Muscle layer of colon (tissue), 2 donors: ENCODE data around the gene SNPH.

Source experiments
- H3K27ac ChIP-seq: one replicate; pipeline ENCODE4 v1.7.0; 2013; ENCODE audit warnings: low read depth, mild to moderate bottlenecking, low read length, moderate library complexity
- H3K27me3 ChIP-seq, 2 donors: one replicate each; pipeline ENCODE4 v1.7.0; 2013; ENCODE audit warnings: low read length in 2 of 2, mild to moderate bottlenecking in 2 of 2; ENCODE audit not compliant: insufficient read depth in 2 of 2, control insufficient read depth in 1 of 2
- H3K36me3 ChIP-seq: one replicate; pipeline ENCODE4 v1.7.0; 2013; ENCODE audit warnings: mild to moderate bottlenecking, low read length; ENCODE audit not compliant: insufficient read depth
- H3K4me1 ChIP-seq: one replicate; pipeline ENCODE4 v1.7.0; 2013; ENCODE audit warnings: mild to moderate bottlenecking, low read length; ENCODE audit not compliant: insufficient read depth
- H3K4me3 ChIP-seq, 2 donors: one replicate each; pipeline ENCODE4 v1.7.0; 2013; ENCODE audit warnings: low read length in 2 of 2, low read depth in 1 of 2, mild to moderate bottlenecking in 1 of 2, moderate library complexity in 1 of 2
- H3K9ac ChIP-seq: one replicate; pipeline ENCODE4 v1.7.0; 2013; ENCODE audit warnings: low read length
- H3K9me3 ChIP-seq: one replicate; pipeline ENCODE4 v1.7.0; 2013; ENCODE audit warnings: mild to moderate bottlenecking, low read length
- donor health status: abdominal sarcoma.
- donor health status: Adenocarcinoma of cecum.

Gene SNPH

GRCh38 chr20:1322511-1323245 lies 56.6 kb downstream of the SNPH start:
- H3K4me1 ChIP-seq, result peaks cover 27% of the 10 kb centered on the region
- H3K9ac ChIP-seq, result no peak overlapping the region
- H3K4me3 ChIP-seq, result no peak overlapping the region
- H3K27ac ChIP-seq, result no peak overlapping the region
- no peaks in the 10 kb centered on the region for H3K27me3 ChIP-seq
- no peaks in the 10 kb centered on the region for H3K9me3 ChIP-seq
- no peaks in the 10 kb centered on the region for H3K36me3 ChIP-seq

- Histone ChIP-seq H3K9ac (no peak overlapping the region), H3K9me3 (no peaks in the 10 kb centered on the region), H3K27me3 (no peaks in the 10 kb centered on the region), H3K4me1 (peaks cover 30% of the 10 kb centered on the region), H3K36me3 (no peaks in the 10 kb centered on the region), H3K27ac (no peak overlapping the region), H3K4me3 (no peak overlapping the region)
Observed at GRCh38 chr20:1323256-1323655, 57.2 kb downstream of the SNPH start.

- Histone ChIP-seq H3K4me3 (peak overlapping the region in 1 of 2 donors; percentile 94), H3K36me3 (no peaks in the 10 kb centered on the region), H3K9me3 (no peaks in the 10 kb centered on the region), H3K27me3 (no peaks in the 10 kb centered on the region), H3K27ac (no peak overlapping the region), H3K4me1 (peaks cover 36% of the 10 kb centered on the region), H3K9ac (no peak overlapping the region)
Observed at GRCh38 chr20:1323830-1324597, 57.9 kb downstream of the SNPH start.

- H3K27ac ChIP-seq, result peak overlapping the region; percentile 95
- H3K4me1 ChIP-seq, result peaks cover 36% of the 10 kb centered on the region
- peak overlapping the region; percentile 56 to 94 for H3K4me3 ChIP-seq
- no peaks in the 10 kb centered on the region for H3K27me3 ChIP-seq
- peak overlapping the region; percentile 4 for H3K9ac ChIP-seq
- no peaks in the 10 kb centered on the region for H3K9me3 ChIP-seq
- no peaks in the 10 kb centered on the region for H3K36me3 ChIP-seq
Observed at GRCh38 chr20:1324598-1325172, 58.6 kb downstream of the SNPH start.

- peak overlapping the region; percentile 95 for H3K27ac ChIP-seq
- H3K27me3 ChIP-seq, result no peaks in the 10 kb centered on the region
- peak overlapping the region; percentile 91 for H3K9ac ChIP-seq
- peak overlapping the region; percentile 56 to 94 for H3K4me3 ChIP-seq
- peaks cover 40% of the 10 kb centered on the region for H3K4me1 ChIP-seq
- no peaks in the 10 kb centered on the region for H3K36me3 ChIP-seq
- H3K9me3 ChIP-seq, result no peaks in the 10 kb centered on the region
Observed at GRCh38 chr20:1325173-1326030, 59.3 kb downstream of the SNPH start.

- no peaks in the 10 kb centered on the region for H3K9me3 ChIP-seq
- peak overlapping the region; percentile 91 for H3K9ac ChIP-seq
- H3K4me1 ChIP-seq, result peaks cover 41% of the 10 kb centered on the region
- H3K4me3 ChIP-seq, result peak overlapping the region; percentile 56 to 94
- no peaks in the 10 kb centered on the region for H3K36me3 ChIP-seq
- H3K27ac ChIP-seq, result peak overlapping the region; percentile 95
- no peaks in the 10 kb centered on the region for H3K27me3 ChIP-seq
Observed at GRCh38 chr20:1326031-1326930, 60.2 kb downstream of the SNPH start.

- no peaks in the 10 kb centered on the region for H3K27me3 ChIP-seq
- peaks cover 41% of the 10 kb centered on the region for H3K4me1 ChIP-seq
- H3K9me3 ChIP-seq, result no peaks in the 10 kb centered on the region
- H3K4me3 ChIP-seq, result no peak overlapping the region
- no peak overlapping the region for H3K27ac ChIP-seq
- peak overlapping the region; percentile 91 for H3K9ac ChIP-seq
- H3K36me3 ChIP-seq, result no peaks in the 10 kb centered on the region
Observed at GRCh38 chr20:1327241-1327653, 61.2 kb downstream of the SNPH start.

- H3K9me3 ChIP-seq, result no peaks in the 10 kb centered on the region
- H3K9ac ChIP-seq, result no peak overlapping the region
- H3K4me1 ChIP-seq, result peaks cover 41% of the 10 kb centered on the region
- peaks cover 3% of the 10 kb centered on the region for H3K36me3 ChIP-seq
- H3K4me3 ChIP-seq, result no peak overlapping the region
- no peak overlapping the region for H3K27ac ChIP-seq
- no peaks in the 10 kb centered on the region for H3K27me3 ChIP-seq
Observed at GRCh38 chr20:1327827-1328679, 62.0 kb downstream of the SNPH start.

GRCh38 chr20:1328680-1329330 lies 62.7 kb downstream of the SNPH start, which contains the start of gene SDCBP2:
TSS of gene SDCBP2 (minus strand) at chr20:1329139. CDS start at chr20:1320416, 8,723 bp downstream.
- Histone ChIP-seq H3K27me3 (no peaks in the 10 kb centered on the region), H3K4me1 (peaks cover 41% of the 10 kb centered on the region), H3K36me3 (peaks cover 4% of the 10 kb centered on the region), H3K4me3 (no peak within 1 kb of the TSS), H3K9ac (no peak within 1 kb of the TSS), H3K9me3 (no peaks in the 10 kb centered on the region), H3K27ac (no peak within 1 kb of the TSS)
